Tibial artery (tissue), 4 donors: Measurements from ENCODE around the gene HEATR1.
"Not testable (repeated sequence)": the region's sequence is repeated elsewhere in the genome, so short reads cannot be mapped to it uniquely, and the experiment has no call there.

Experiments used
- DNase-seq, 2 donors: peaks; one replicate each; pipeline ENCODE4 v3.0.0-alpha.2; 2019
- H3K27ac ChIP-seq, 2 donors: fragments of 200-600 bp; sonication (generic) in 1 of 2; 1 replicate in 1 of 2; 2 replicates in 1 of 2; pipeline ENCODE4 v1.5.1; 2018 to 2019; ENCODE audit warnings: mild to moderate bottlenecking in 1 of 2
- H3K27me3 ChIP-seq, 2 donors: fragments of 200-600 bp; sonication (generic) in 1 of 2; one replicate each; pipeline versions ENCODE4 v1.5.1 to v1.6.0; 2016 to 2019
- H3K36me3 ChIP-seq, 3 donors: fragments of 200-600 bp; sonication (generic) in 2 of 3; one replicate each; pipeline ENCODE4 v1.5.1; 2016 to 2019; ENCODE audit warnings: mild to moderate bottlenecking in 2 of 3
- H3K4me1 ChIP-seq, 4 donors: fragments of 200-600 bp; sonication (generic) in 2 of 4; 1 replicate in 3 of 4; 2 replicates in 1 of 4; pipeline ENCODE4 v1.5.1; 2016 to 2019
- H3K4me3 ChIP-seq, 2 donors: fragments of 200-600 bp; sonication (generic) in 1 of 2; 1 replicate in 1 of 2; 2 replicates in 1 of 2; pipeline ENCODE4 v1.5.1; 2018 to 2019; ENCODE audit warnings: mild to moderate bottlenecking in 2 of 2
- H3K9me3 ChIP-seq, 3 donors: fragments of 200-600 bp; sonication (generic) in 1 of 3; one replicate each; pipeline ENCODE4 v1.5.1; 2016 to 2019
- intact Hi-C: fragments of 100-400 bp; cut with DNase I; formaldehyde crosslinking; loops from one replicate; pipeline ENCODE4 v1.15.0; 2023; ENCODE audit warnings: low total_unique reads
- TF ChIP-seq, protein P1 (sequence below), 2 experiments: fragments of 200-600 bp in 1 of 2; fragments of 450-650 bp in 1 of 2; IDR thresholded peaks; one replicate each; pipeline ENCODE4 v1.5.1; 2017 to 2019; ENCODE audit warnings: antibody characterized with exemption in 2 of 2, mild to moderate bottlenecking in 1 of 2, moderate library complexity in 1 of 2

Gene HEATR1

GRCh38 chr1:236578661-236579060, 25.7 kb downstream of the HEATR1 start:
- TF ChIP-seq, protein P1, sequence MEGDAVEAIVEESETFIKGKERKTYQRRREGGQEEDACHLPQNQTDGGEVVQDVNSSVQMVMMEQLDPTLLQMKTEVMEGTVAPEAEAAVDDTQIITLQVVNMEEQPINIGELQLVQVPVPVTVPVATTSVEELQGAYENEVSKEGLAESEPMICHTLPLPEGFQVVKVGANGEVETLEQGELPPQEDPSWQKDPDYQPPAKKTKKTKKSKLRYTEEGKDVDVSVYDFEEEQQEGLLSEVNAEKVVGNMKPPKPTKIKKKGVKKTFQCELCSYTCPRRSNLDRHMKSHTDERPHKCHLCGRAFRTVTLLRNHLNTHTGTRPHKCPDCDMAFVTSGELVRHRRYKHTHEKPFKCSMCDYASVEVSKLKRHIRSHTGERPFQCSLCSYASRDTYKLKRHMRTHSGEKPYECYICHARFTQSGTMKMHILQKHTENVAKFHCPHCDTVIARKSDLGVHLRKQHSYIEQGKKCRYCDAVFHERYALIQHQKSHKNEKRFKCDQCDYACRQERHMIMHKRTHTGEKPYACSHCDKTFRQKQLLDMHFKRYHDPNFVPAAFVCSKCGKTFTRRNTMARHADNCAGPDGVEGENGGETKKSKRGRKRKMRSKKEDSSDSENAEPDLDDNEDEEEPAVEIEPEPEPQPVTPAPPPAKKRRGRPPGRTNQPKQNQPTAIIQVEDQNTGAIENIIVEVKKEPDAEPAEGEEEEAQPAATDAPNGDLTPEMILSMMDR (IDR thresholded peaks at IDR 0.05): no peak
- DNase-seq: no peak
- intact Hi-C loops: no loop called here

DNA sequence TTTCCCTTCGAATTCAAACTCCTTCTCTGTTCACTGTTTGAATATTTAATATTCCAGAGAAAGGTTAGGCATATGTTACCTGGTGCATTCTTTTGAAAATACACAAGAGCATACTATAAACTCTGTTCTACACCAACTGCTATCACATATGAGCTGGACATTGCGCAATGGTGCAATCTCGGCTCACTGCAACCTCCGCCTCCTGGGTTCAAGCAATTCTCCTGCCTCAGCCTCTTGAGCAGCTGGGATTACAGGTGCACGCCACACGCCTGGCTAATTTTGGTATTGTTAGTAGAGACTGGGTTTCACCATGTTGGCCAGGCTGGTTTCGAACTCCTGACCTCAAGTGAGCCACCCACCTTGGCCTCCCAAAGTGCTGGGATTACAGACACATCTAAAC, 27.3 kb downstream of the HEATR1 start:
- H3K4me3 ChIP-seq, H3K27me3 ChIP-seq, DNase-seq, H3K9me3 ChIP-seq, intact Hi-C loops, H3K27ac ChIP-seq, H3K4me1 ChIP-seq: not testable (repeated sequence)
- peaks cover 51 to 97% (median 88%) of the 10 kb centered on the region in 3 donors for H3K36me3 ChIP-seq

More at GRCh38 chr1:236578661-236579060, 25.7 kb downstream of the HEATR1 start:
- H3K36me3 ChIP-seq: peaks cover 50 to 97% (median 90%) of the 10 kb centered on the region in 3 donors
- no peak overlapping the region for H3K4me3 ChIP-seq
- no peaks in the 10 kb centered on the region for H3K9me3 ChIP-seq
- no peak overlapping the region for H3K27ac ChIP-seq
- H3K4me1 ChIP-seq: no peaks in the 10 kb centered on the region
- H3K27me3 ChIP-seq: no peaks in the 10 kb centered on the region

- intact Hi-C loops: no loop called here
- H3K4me3 ChIP-seq: no peak overlapping the region
- TF ChIP-seq, protein P1 (IDR thresholded peaks at IDR 0.05): no peak
- no peaks in the 10 kb centered on the region for H3K27me3 ChIP-seq
- peaks cover 50 to 96% (median 88%) of the 10 kb centered on the region in 3 donors for H3K36me3 ChIP-seq
- no peak overlapping the region for H3K27ac ChIP-seq
- H3K9me3 ChIP-seq: no peaks in the 10 kb centered on the region
- no peak for DNase-seq
- no peaks in the 10 kb centered on the region for H3K4me1 ChIP-seq
Measured at GRCh38 chr1:236576004-236576403, 28.3 kb downstream of the HEATR1 start.

- Histone ChIP-seq H3K27me3 (no peaks in the 10 kb centered on the region), H3K9me3 (no peaks in the 10 kb centered on the region), H3K36me3 (peaks cover 54 to 96% (median 88%) of the 10 kb centered on the region in 3 donors), H3K27ac (no peak overlapping the region), H3K4me1 (no peaks in the 10 kb centered on the region), H3K4me3 (no peak overlapping the region)
- DNase-seq: no peak
- TF ChIP-seq, protein P1 (IDR thresholded peaks at IDR 0.05): no peak
- intact Hi-C loops: no loop called here
Measured at GRCh38 chr1:236575523-236575922, 28.8 kb downstream of the HEATR1 start.

- H3K36me3 ChIP-seq: peaks cover 86 to 100% (median 96%) of the 10 kb centered on the region in 3 donors
- TF ChIP-seq, protein P1 (IDR thresholded peaks at IDR 0.05): no peak
- H3K4me1 ChIP-seq: no peaks in the 10 kb centered on the region
- no peak overlapping the region for H3K27ac ChIP-seq
- no peaks in the 10 kb centered on the region for H3K9me3 ChIP-seq
- intact Hi-C loops: no loop called here
- H3K27me3 ChIP-seq: no peaks in the 10 kb centered on the region
- no peak overlapping the region for H3K4me3 ChIP-seq
- DNase-seq: no peak
Measured at GRCh38 chr1:236568285-236568894, 35.9 kb downstream of the HEATR1 start.

DNA sequence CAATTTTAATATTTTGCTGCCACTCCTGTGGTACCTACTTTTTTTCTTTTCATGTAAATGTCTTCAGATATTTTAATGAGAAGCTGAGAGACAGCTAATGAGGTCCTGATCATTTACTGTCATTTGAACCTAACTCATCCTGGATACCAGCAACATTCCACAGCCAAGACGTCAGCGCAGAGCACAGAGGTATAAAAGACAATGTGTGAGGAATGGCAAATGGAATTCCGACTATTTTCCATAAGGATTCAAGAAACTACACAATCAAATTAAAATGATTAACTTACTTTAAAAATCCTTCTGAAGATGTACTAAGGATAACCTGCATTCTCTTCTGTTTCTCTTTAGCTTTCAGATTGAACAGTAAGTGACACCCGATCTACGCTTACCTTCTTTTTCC, 38.8 kb downstream of the HEATR1 start:
- Histone ChIP-seq H3K9me3 (no peaks in the 10 kb centered on the region), H3K4me3 (no peak overlapping the region), H3K27ac (no peak overlapping the region), H3K36me3 (peaks cover 64 to 91% (median 80%) of the 10 kb centered on the region in 3 donors), H3K4me1 (no peaks in the 10 kb centered on the region), H3K27me3 (no peaks in the 10 kb centered on the region)
- TF ChIP-seq, protein P1 (IDR thresholded peaks at IDR 0.05): no peak
- intact Hi-C loops: no loop called here
- no peak for DNase-seq
